ENCODE data around the gene UNC13D.

UNC13D gene

GRCh38 chr17:75837899-75838298, 6.3 kb downstream of the UNC13D start:
- peaks cover 12% of the 10 kb centered on the region for H3K4me1 Mint-ChIP-seq
- no peaks in the 10 kb centered on the region for H3K36me3 Mint-ChIP-seq (ENCODE audit: low read depth)
- no peak overlapping the region for H3K27ac Mint-ChIP-seq
- H3K9me3 Mint-ChIP-seq, result no peaks in the 10 kb centered on the region
- H3K27me3 Mint-ChIP-seq (ENCODE audit: low read depth), result no peaks in the 10 kb centered on the region
- no peak overlapping the region for H3K4me3 Mint-ChIP-seq
- TF ChIP-seq CTCF (IDR thresholded peaks at IDR 0.05; ENCODE audit: unreplicated experiment in 3 of 3), result no peak

GRCh38 chr17:75836605-75837004, 7.6 kb downstream of the UNC13D start:
- no peaks in the 10 kb centered on the region for H3K9me3 Mint-ChIP-seq
- TF ChIP-seq CTCF (IDR thresholded peaks at IDR 0.05; ENCODE audit: unreplicated experiment in 3 of 3), result no peak
- H3K4me1 Mint-ChIP-seq, result peaks cover 18% of the 10 kb centered on the region
- H3K27ac Mint-ChIP-seq, result no peak overlapping the region
- no peaks in the 10 kb centered on the region for H3K27me3 Mint-ChIP-seq (ENCODE audit: low read depth)
- H3K4me3 Mint-ChIP-seq, result no peak overlapping the region
- H3K36me3 Mint-ChIP-seq (ENCODE audit: low read depth), result no peaks in the 10 kb centered on the region

- no peak for TF ChIP-seq CTCF (IDR thresholded peaks at IDR 0.05; ENCODE audit: unreplicated experiment in 3 of 3)
- H3K4me1 Mint-ChIP-seq, result peaks cover 18% of the 10 kb centered on the region
- H3K27ac Mint-ChIP-seq, result no peak overlapping the region
- H3K4me3 Mint-ChIP-seq, result no peak overlapping the region
- no peaks in the 10 kb centered on the region for H3K27me3 Mint-ChIP-seq (ENCODE audit: low read depth)
- H3K9me3 Mint-ChIP-seq, result no peaks in the 10 kb centered on the region
- H3K36me3 Mint-ChIP-seq (ENCODE audit: low read depth), result no peaks in the 10 kb centered on the region
Observed at GRCh38 chr17:75835654-75835987, 8.6 kb downstream of the UNC13D start.

- no peaks in the 10 kb centered on the region for H3K27me3 Mint-ChIP-seq (ENCODE audit: low read depth)
- TF ChIP-seq CTCF (IDR thresholded peaks at IDR 0.05; ENCODE audit: unreplicated experiment in 3 of 3), result no peak
Observed at GRCh38 chr17:75834928-75835653, 9.1 kb downstream of the UNC13D start.

GRCh38 chr17:75834279-75834920, 9.8 kb downstream of the UNC13D start:
- no peak for TF ChIP-seq CTCF (IDR thresholded peaks at IDR 0.05; ENCODE audit: unreplicated experiment in 3 of 3)
- Mint-ChIP-seq H3K4me1 (peaks cover 18% of the 10 kb centered on the region), H3K27ac (peak overlapping the region in 1 of 3 experiments; percentile 17), H3K4me3 (no peak overlapping the region), H3K36me3 (ENCODE audit: low read depth) (no peaks in the 10 kb centered on the region), H3K27me3 (ENCODE audit: low read depth) (no peaks in the 10 kb centered on the region), H3K9me3 (no peaks in the 10 kb centered on the region)

More at GRCh38 chr17:75834928-75835653, 9.1 kb downstream of the UNC13D start:
- no peak overlapping the region for H3K4me3 Mint-ChIP-seq
- H3K4me1 Mint-ChIP-seq, result peaks cover 18% of the 10 kb centered on the region
- no peaks in the 10 kb centered on the region for H3K36me3 Mint-ChIP-seq (ENCODE audit: low read depth)
- no peaks in the 10 kb centered on the region for H3K9me3 Mint-ChIP-seq
- peak overlapping the region in 1 of 3 experiments; percentile 17 for H3K27ac Mint-ChIP-seq

Data from nephron (organoid).